Progenitor cell of endocrine pancreas (in vitro differentiated cells): ENCODE results near the gene TBC1D12. TPM values are rescaled to one million over a fixed set of nuclear protein-coding genes. Genes with fewer than 3 reads are reported as not detected.
A peak's percentile ranks its signal among the peaks of the same experiment; 100 is the strongest.
"Not testable (repeated sequence)": the region's sequence is repeated elsewhere in the genome, so short reads cannot be mapped to it uniquely, and the experiment has no call there.

ENCODE experiments used
- DNase-seq: peaks from one replicate; pipeline ENCODE4 v3.0.0; 2021; ENCODE audit warnings: low spot score; ENCODE audit not compliant: unreplicated experiment
- H3K27ac Mint-ChIP-seq: 2 replicates; pipeline ENCODE4 v1.8.0; 2021; ENCODE audit warnings: mild to moderate bottlenecking, moderate library complexity, mixed read lengths
- H3K27me3 Mint-ChIP-seq: 2 replicates; pipeline ENCODE4 v1.8.0; 2021; ENCODE audit warnings: mixed read lengths
- H3K36me3 Mint-ChIP-seq: 2 replicates; pipeline ENCODE4 v1.8.0; 2022; ENCODE audit warnings: mixed read lengths; ENCODE audit not compliant: insufficient read depth
- H3K4me1 Mint-ChIP-seq: 2 replicates; pipeline ENCODE4 v1.8.0; 2021; ENCODE audit warnings: low read depth, mixed read lengths
- H3K4me3 Mint-ChIP-seq: 2 replicates; pipeline ENCODE4 v1.8.0; 2021; ENCODE audit warnings: low read depth, mild to moderate bottlenecking, moderate library complexity, mixed read lengths
- H3K9me3 Mint-ChIP-seq: 2 replicates; pipeline ENCODE4 v1.8.0; 2021; ENCODE audit warnings: low read depth, mixed read lengths
- total RNA-seq: library from RNA; stranded (reverse); gene quantifications from 2 replicates; pipeline ENCODE4 v1.2.1, GENCODE V29; 2021
- TF ChIP-seq, protein P1 (sequence below): fragments of 200-600 bp; sonication (generic); IDR thresholded peaks from one replicate; pipeline ENCODE4 v1.5.0; 2021; ENCODE audit warnings: antibody characterized with exemption, mild to moderate bottlenecking; ENCODE audit not compliant: unreplicated experiment

TBC1D12 gene
- total RNA-seq, 1 donor from 2014 or later, result 8.0 TPM

DNA sequence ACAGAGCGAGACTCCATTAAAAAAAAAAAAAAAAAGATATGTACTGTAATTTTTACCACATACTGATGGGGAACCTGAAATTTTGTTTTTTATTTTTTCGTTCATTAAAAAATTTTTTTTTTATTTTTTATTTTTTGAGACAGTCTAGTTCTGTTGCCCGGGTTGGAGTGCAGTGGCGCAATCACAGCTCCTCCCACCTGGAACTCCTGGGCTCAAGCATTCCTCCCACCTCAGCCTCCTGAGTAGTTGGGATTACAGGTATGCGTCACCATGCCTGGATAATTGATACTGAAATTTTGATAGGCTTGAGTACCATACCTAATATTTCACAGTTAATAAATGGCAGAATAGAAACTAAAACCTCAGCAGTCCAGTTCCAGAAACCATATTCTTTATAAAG is 122.4 kb downstream of the TBC1D12 start:
- Mint-ChIP-seq H3K36me3 (peaks cover 2% of the 10 kb centered on the region), H3K9me3 (no peaks in the 10 kb centered on the region), H3K4me1 (no peaks in the 10 kb centered on the region), H3K27me3 (no peaks in the 10 kb centered on the region), H3K27ac (no peak overlapping the region), H3K4me3 (no peak overlapping the region)
- DNase-seq, result no peak
- TF ChIP-seq, protein P1, sequence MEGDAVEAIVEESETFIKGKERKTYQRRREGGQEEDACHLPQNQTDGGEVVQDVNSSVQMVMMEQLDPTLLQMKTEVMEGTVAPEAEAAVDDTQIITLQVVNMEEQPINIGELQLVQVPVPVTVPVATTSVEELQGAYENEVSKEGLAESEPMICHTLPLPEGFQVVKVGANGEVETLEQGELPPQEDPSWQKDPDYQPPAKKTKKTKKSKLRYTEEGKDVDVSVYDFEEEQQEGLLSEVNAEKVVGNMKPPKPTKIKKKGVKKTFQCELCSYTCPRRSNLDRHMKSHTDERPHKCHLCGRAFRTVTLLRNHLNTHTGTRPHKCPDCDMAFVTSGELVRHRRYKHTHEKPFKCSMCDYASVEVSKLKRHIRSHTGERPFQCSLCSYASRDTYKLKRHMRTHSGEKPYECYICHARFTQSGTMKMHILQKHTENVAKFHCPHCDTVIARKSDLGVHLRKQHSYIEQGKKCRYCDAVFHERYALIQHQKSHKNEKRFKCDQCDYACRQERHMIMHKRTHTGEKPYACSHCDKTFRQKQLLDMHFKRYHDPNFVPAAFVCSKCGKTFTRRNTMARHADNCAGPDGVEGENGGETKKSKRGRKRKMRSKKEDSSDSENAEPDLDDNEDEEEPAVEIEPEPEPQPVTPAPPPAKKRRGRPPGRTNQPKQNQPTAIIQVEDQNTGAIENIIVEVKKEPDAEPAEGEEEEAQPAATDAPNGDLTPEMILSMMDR, result no peak

DNA sequence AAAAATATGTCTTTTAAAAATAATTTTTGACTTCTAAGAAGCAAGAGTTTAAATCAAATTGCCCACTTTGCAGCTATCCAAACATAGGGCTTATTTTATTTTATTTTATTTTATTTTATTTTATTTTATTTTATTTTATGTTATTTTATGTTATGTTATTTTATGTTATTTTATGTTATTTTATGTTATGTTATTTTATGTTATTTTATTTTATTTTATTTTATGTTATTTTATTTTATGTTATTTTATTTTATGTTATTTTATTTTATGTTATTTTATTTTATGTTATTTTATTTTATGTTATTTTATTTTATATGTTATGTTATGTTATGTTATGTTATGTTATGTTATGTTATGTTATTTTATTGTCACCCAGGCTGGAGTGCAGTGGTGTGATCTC is 129.2 kb downstream of the TBC1D12 start:
- H3K27ac Mint-ChIP-seq, H3K4me3 Mint-ChIP-seq, H3K27me3 Mint-ChIP-seq, H3K4me1 Mint-ChIP-seq, DNase-seq, H3K9me3 Mint-ChIP-seq, H3K36me3 Mint-ChIP-seq: not testable (repeated sequence)

DNA sequence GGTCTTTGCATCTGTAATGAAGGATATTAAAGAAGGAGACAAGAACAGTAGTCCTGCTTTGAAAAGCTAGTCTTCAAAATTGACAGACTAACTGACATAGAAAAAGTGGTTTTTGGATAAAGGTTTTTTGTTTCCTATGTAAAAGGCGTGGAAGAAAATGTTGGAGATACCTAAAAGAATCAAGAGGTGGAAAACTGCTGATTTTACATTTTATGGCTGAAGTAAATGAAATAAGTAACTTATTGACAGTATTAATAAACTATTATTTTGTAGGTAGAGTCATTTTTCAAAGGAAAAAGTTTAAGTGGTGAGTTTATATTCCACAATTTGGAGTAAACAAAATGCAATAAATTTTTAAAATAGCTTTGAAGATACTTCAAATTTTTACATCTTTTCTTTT is 130.7 kb downstream of the TBC1D12 start:
- no peak for DNase-seq
- no peak overlapping the region for H3K4me3 Mint-ChIP-seq
- no peaks in the 10 kb centered on the region for H3K4me1 Mint-ChIP-seq
- H3K27me3 Mint-ChIP-seq, result no peaks in the 10 kb centered on the region
- H3K27ac Mint-ChIP-seq, result no peak overlapping the region
- TF ChIP-seq, protein P1, result no peak
- no peaks in the 10 kb centered on the region for H3K9me3 Mint-ChIP-seq
- H3K36me3 Mint-ChIP-seq, result peaks cover 4% of the 10 kb centered on the region

DNA sequence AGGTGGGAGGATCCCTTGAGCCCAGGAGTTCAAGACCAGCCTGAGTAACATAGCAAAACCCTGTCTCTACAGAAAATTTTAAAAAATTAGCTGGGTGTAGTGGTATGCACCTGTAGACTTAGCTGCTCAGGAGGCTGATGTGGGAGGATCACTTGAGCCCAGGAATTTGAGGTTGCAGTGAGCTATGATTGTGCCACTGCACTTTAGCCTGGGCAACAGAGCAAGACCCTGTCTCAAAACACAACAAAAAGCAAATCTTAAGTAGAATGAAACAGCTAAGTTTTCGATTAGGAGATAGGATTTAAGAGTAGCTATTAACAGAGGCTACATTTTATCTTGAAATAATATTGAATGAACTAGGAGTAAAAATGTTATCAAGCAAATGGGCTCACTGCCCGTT is 139.9 kb downstream of the TBC1D12 start:
- H3K27me3 Mint-ChIP-seq, H3K27ac Mint-ChIP-seq, H3K4me3 Mint-ChIP-seq, H3K36me3 Mint-ChIP-seq, DNase-seq, H3K9me3 Mint-ChIP-seq: not testable (repeated sequence)
- H3K4me1 Mint-ChIP-seq, result peaks cover 19% of the 10 kb centered on the region

DNA sequence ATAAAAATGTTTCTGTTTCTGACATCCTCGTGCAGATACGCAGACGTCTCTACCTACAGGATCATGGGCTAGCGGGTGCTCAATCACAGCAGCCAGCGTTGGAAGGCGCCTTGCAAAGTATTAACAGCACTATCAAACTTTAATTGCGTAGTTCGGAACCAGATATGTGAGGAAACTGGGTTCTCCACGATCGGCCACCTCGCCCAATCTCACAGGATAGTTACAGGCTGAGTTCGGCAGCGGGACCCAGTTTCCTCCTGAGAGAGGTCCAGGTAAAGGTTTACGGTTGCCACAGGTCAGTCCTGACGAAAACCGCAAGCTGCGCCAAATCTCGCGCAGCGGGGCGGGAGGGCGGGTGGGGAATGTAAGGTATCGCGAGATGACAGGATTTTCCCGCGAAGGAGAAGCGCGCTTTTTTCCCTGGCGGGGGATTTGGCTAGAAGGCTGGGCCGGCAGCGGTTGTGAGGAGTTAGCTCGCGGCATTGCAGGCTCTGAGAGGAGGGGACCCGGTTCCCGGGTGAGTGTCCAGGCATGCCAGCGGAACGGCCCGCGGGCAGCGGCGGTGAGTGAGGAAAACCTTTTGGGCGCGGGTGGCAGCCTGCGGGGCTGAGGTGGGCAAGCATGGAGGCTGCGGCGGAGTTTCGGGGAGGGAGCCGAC is 143.2 kb downstream of the TBC1D12 start, which contains the start of gene HELLS:
TSS of gene HELLS (plus strand) at position 398 of the 658 bp plus-strand sequence. CDS start at position 532, 134 bp downstream.
- Mint-ChIP-seq H3K9me3 (no peaks in the 10 kb centered on the region), H3K27me3 (no peaks in the 10 kb centered on the region), H3K4me1 (peaks cover 25% of the 10 kb centered on the region), H3K4me3 (peak within 1 kb of the TSS; percentile 99), H3K36me3 (peaks cover 2% of the 10 kb centered on the region), H3K27ac (peak within 1 kb of the TSS; percentile 98)
- TF ChIP-seq, protein P1, result no peak
- peak; percentile 79 for DNase-seq

DNA sequence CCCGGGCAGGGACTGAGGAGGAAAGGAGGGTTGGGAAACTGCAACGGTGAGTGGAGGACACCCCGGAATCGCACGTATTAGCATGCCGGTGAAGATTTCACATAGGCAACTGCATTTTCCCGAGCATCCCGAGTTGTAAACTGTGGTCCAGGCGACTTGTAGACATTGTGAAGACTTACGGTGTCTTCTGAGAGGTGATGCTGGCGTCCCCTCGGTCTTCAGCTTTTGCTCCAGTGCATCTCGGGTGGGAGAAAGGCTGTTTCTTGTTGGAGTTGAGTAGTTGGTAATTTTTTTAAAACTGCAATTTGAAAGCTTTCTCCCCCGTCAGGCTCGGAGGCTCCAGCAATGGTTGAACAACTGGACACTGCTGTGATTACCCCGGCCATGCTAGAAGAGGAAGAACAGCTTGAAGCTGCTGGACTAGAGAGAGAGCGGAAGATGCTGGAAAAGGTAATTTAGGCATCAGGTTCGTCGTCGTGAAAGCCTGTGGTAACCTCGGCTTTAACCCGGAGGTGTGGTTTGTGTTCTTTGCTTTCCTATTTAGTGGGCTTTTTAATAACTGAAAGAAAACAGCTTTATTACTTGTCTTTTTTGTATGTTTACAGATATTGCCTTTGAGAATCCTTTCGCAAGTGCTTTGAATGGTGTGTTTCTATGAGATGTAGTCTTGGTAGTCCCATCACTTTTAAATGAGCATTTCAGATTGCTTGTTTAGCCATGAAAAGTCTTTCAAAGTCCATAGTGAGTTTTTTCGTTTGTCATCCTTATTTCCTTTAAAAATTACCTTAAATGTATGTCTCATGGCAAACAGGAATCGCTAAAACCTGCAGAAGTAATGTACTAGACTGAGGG is 143.9 kb downstream of the TBC1D12 start:
- Mint-ChIP-seq H3K9me3 (no peaks in the 10 kb centered on the region), H3K4me1 (peaks cover 25% of the 10 kb centered on the region), H3K36me3 (peaks cover 2% of the 10 kb centered on the region), H3K27ac (peak overlapping the region; percentile 98), H3K27me3 (no peaks in the 10 kb centered on the region), H3K4me3 (peak overlapping the region; percentile 99)
- no peak for DNase-seq
- TF ChIP-seq, protein P1, result no peak
